ENCODE results near the gene SRSF7. TPM values are rescaled to one million over a fixed set of nuclear protein-coding genes. Genes with fewer than 3 reads are reported as not detected.
A peak's percentile ranks its signal among the peaks of the same experiment; 100 is the strongest.

SRSF7 gene
- total and polyA plus RNA-seq, 9 of the 15 experiments (the other 6 are each of a cell fraction or from before 2014, with no cell fraction given): 219 to 726 (median 375) TPM

DNA sequence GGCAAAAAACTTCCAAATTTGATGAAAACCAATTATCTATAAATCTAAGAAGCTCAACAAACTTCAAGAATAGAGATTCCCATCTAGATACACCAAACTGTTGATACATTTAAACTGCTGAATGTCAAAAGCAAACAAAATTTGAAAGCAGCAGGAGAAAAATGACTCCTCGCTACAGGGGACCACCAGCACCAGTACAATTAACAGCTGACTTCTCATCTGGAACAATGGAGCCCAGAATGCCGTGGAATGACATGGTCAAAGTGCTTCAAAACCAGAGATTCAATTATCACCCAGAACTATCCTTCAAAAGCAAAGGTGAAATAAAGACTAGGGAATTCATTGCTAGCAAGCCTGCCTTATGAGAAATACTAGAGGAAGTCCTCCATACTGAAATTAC lies 11.6 kb downstream of the SRSF7 start:
- CTCF ChIA-PET (ENCODE audit: low intra/inter-chr PET ratio): interaction anchor here (0.7 kb wide), 1 partner anchor 754 kb away, joined by 3 read pairs; no protein-coding TSS in a partner anchor
- TF ChIP-seq, protein P1, sequence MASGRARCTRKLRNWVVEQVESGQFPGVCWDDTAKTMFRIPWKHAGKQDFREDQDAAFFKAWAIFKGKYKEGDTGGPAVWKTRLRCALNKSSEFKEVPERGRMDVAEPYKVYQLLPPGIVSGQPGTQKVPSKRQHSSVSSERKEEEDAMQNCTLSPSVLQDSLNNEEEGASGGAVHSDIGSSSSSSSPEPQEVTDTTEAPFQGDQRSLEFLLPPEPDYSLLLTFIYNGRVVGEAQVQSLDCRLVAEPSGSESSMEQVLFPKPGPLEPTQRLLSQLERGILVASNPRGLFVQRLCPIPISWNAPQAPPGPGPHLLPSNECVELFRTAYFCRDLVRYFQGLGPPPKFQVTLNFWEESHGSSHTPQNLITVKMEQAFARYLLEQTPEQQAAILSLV (tag; IDR thresholded peaks at IDR 0.05): no peak
- peak; percentile 42 for TF ChIP-seq ZNF280A (IDR thresholded peaks at IDR 0.05; ENCODE audit: low read depth, partially characterized antibody)
- peak; percentile 96 for TF ChIP-seq CBX5 (IDR thresholded peaks at IDR 0.05; ENCODE audit: borderline replicate concordance, low read depth)
- TF ChIP-seq CBX1 (IDR thresholded peaks at IDR 0.05; ENCODE audit: low read depth): 0 out of 2 replicates have a peak, but pooled peaks have one; percentile 38
- peak in 1 of 2 experiments; percentile 99; a peak in 2 of 3 replicates for TF ChIP-seq CBX3 (IDR thresholded peaks at IDR 0.05; ENCODE audit: borderline replicate concordance in 1 of 2, low read length in 2 of 2)
- TF ChIP-seq ZNF146 (CRISPR knock-in tag; IDR thresholded peaks at IDR 0.05; ENCODE audit: unreplicated experiment): no peak
- peak; percentile 30; the same call in 1 of the 2 replicates for TF ChIP-seq ZBTB7A (IDR thresholded peaks at IDR 0.05; ENCODE audit: borderline replicate concordance, control insufficient read depth, low read depth, low read length)
- TF ChIP-seq NBN (IDR thresholded peaks at IDR 0.05; ENCODE audit: low read depth): 0 out of 2 replicates have a peak, but pooled peaks have one; percentile 33
- TF ChIP-seq E2F4 (CRISPR knock-in tag; IDR thresholded peaks at IDR 0.05; ENCODE audit: low read depth): no peak
- TF ChIP-seq TEAD4 (IDR thresholded peaks at IDR 0.05; ENCODE audit: low read length): peak; percentile 11; the same call in 1 of the 2 replicates
- no peak for TF ChIP-seq TEAD4 (CRISPR knock-in tag; IDR thresholded peaks at IDR 0.05; ENCODE audit: borderline replicate concordance)
- peak in 1 of 2 experiments; percentile 37; a peak in 1 of 4 replicates for TF ChIP-seq RAD21 (CRISPR knock-in tag; conservative IDR thresholded peaks at IDR 0.05 in 1 of 2, IDR thresholded peaks at IDR 0.05 in 1 of 2)
- TF ChIP-seq TRIM28 (IDR thresholded peaks at IDR 0.05): peak; percentile 97
- TF ChIP-seq TRIM24 (IDR thresholded peaks at IDR 0.05): peak in 1 of 2 experiments; percentile 53; a peak in 1 of 4 replicates
- in situ Hi-C loops (cut with MboI): loop anchor here (10.0 to 25.0 kb wide), 2 partner anchors 435 to 752 kb away; no protein-coding TSS in a partner anchor
- FAIRE-seq: no peak
- Histone ChIP-seq H3K4me3 (no peak overlapping the region), H4K20me1 (replicated peaks; ENCODE audit: control insufficient read depth, insufficient read depth, low read length) (no peaks in the 10 kb centered on the region; the same call in 1 of the 2 replicates), H2AFZ (ENCODE audit: low read depth, low read length) (no peak overlapping the region), H3K4me2 (ENCODE audit: insufficient read depth, low read length) (no peak overlapping the region), H3K9me3 (replicated peaks; ENCODE audit: control insufficient read depth, insufficient read depth, low read depth, low read length) (peaks cover 4% of the 10 kb centered on the region; the same call in 1 of the 2 replicates), H3K79me2 (ENCODE audit: control insufficient read depth, insufficient read depth, low read length) (peaks cover 7% of the 10 kb centered on the region; the same call in 2 of the 3 replicates), H3K4me1 (replicated peaks in 1 of 2; ENCODE audit: control insufficient read depth in 2 of 2, insufficient read depth in 2 of 2, low read length in 2 of 2) (no peaks in the 10 kb centered on the region), H3K9me1 (ENCODE audit: control insufficient read depth, insufficient read depth, low read length) (no peaks in the 10 kb centered on the region), H3K27me3 (ENCODE audit: control insufficient read depth in 2 of 2, insufficient read depth in 2 of 2, low read length in 2 of 2) (no peaks in the 10 kb centered on the region), H3K27ac (ENCODE audit: extremely low read depth, low read depth, low read length) (no peak overlapping the region), H3K9ac (ENCODE audit: insufficient read depth in 1 of 2, low read depth in 2 of 2, low read length in 2 of 2) (no peak overlapping the region), H3K36me3 (ENCODE audit: control insufficient read depth, insufficient read depth, low read length) (peaks cover 60% of the 10 kb centered on the region)
- intact Hi-C loops (cut with micrococcal nuclease): no loop called here
- BruUV-seq (replicated peaks): no TSS peak
- POLR2A ChIA-PET: interaction anchor here (0.6 to 3.7 kb wide), 5 partner anchors 9 to 19 kb away, joined by 3 to 23 read pairs (median 4); partner anchors contain the start of gene SRSF7
- no peak for ATAC-seq
- peak in 2 of 4 experiments; percentile 22 to 34 for DNase-seq (ENCODE audit: extremely low read depth in 1 of 4, low spot score in 3 of 4)
- WGBS (ENCODE audit: insufficient coverage, low coverage, missing lambda C conversion rate): 100% methylated on average over 2 of the region's 2 CpGs

Measured in K562 (cell line).